ENCODE measurements around the gene GSG1. TPM values are rescaled to one million over a fixed set of nuclear protein-coding genes. Genes with fewer than 3 reads are reported as not detected.

GSG1 gene
- total RNA-seq, 1 experiment from 2014 or later = 0.22 TPM

DNA sequence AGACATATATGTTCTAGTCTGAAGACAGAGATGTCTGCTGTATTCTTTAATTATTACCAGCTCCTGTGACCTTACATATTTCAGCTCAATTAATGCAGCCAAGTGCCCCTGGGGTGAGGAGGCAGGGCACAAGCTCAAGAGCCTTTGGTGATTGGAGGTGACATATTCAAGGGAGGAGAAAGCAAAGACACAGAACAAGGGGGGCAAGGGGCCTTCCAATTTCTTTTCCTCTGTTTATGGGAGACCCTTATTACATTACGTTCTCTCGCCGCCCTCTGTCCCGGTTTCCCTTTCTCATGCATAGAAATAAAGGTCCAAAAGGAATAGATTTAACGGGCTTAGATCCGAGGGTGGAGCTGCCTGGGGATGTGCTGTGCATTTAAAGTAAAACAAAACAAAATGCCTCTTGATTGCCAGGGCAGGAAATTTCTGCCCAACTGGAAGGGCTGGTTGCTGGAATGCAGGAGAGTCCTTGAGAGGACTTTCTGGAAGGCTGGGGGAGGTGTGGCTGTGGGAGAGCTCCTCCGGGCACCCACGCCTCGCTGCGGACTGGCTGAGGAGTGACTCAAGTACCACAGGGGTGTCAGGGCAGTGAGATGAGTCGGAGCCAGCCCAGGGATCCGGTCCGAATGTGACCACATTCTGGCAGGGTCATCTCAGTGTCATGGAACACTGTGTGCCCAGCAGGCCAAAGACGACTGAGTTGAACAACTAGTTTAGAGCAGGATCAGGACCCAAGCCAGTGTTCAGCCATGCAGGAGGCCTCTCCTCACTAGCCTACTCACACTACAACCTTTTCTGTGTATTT is 32.1 kb upstream of the GSG1 start:
- H2BK120ac ChIP-seq (ENCODE audit: low read depth, low read length, poor library complexity, severe bottlenecking) = no peak overlapping the region
- H3K27ac ChIP-seq (ENCODE audit: insufficient read length, low read depth, low read length) = no peak overlapping the region
- H3K4me3 Mint-ChIP-seq = peak overlapping the region in 1 of 2 experiments; percentile 6; a peak in 1 of 5 replicates
- peaks cover 9 to 11% of the 10 kb centered on the region in 2 experiments for H3K4me1 Mint-ChIP-seq
- no peak overlapping the region for H4K8ac ChIP-seq (replicated peaks; ENCODE audit: insufficient read length, low read depth, low read length)
- no peaks in the 10 kb centered on the region; the same call in 1 of the 2 replicates for H3K27me3 Mint-ChIP-seq (ENCODE audit: low read depth)
- TF ChIP-seq, protein P1, sequence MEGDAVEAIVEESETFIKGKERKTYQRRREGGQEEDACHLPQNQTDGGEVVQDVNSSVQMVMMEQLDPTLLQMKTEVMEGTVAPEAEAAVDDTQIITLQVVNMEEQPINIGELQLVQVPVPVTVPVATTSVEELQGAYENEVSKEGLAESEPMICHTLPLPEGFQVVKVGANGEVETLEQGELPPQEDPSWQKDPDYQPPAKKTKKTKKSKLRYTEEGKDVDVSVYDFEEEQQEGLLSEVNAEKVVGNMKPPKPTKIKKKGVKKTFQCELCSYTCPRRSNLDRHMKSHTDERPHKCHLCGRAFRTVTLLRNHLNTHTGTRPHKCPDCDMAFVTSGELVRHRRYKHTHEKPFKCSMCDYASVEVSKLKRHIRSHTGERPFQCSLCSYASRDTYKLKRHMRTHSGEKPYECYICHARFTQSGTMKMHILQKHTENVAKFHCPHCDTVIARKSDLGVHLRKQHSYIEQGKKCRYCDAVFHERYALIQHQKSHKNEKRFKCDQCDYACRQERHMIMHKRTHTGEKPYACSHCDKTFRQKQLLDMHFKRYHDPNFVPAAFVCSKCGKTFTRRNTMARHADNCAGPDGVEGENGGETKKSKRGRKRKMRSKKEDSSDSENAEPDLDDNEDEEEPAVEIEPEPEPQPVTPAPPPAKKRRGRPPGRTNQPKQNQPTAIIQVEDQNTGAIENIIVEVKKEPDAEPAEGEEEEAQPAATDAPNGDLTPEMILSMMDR (conservative IDR thresholded peaks at IDR 0.05) = no peak
- peaks cover 2% of the 10 kb centered on the region; the same call in 1 of the 2 replicates for H3K4me1 ChIP-seq (ENCODE audit: insufficient read depth, low read length)
- H4K5ac ChIP-seq (ENCODE audit: insufficient read length, low read depth, low read length) = no peak overlapping the region
- DNase-seq = peak; percentile 71
- no peak overlapping the region; the same call in 1 of the 2 replicates for H3K14ac ChIP-seq (ENCODE audit: insufficient read depth, low read length)
- H2AK5ac ChIP-seq (ENCODE audit: insufficient read length, low read length) = no peak overlapping the region
- H3K23ac ChIP-seq (ENCODE audit: insufficient read length, low read depth, low read length) = no peak overlapping the region
- no peaks in the 10 kb centered on the region for H3K23me2 ChIP-seq (ENCODE audit: insufficient read length, low read depth, low read length, poor library complexity, severe bottlenecking)
- H2BK15ac ChIP-seq (ENCODE audit: low read depth, low read length) = no peak overlapping the region
- no peaks in the 10 kb centered on the region for H3K36me3 Mint-ChIP-seq (ENCODE audit: insufficient read depth in 1 of 3, low read depth in 3 of 3)
- H3T11ph ChIP-seq (ENCODE audit: low read length) = no peak overlapping the region
- no peak overlapping the region for H3K4me2 ChIP-seq (ENCODE audit: insufficient read depth, insufficient read length, low read length)
- H3K18ac ChIP-seq (ENCODE audit: insufficient read length, low read depth, low read length) = no peak overlapping the region
- H2AFZ ChIP-seq (ENCODE audit: low read length) = no peak overlapping the region
- no peaks in the 10 kb centered on the region for H3K27me3 ChIP-seq (ENCODE audit: insufficient read depth, low read length)
- H2BK5ac ChIP-seq (ENCODE audit: insufficient read length, low read length) = no peak overlapping the region
- no peaks in the 10 kb centered on the region for H3K79me1 ChIP-seq (ENCODE audit: insufficient read depth, low read depth, low read length, poor library complexity, severe bottlenecking)
- H3K9me3 ChIP-seq (ENCODE audit: control insufficient read depth, low read depth, low read length) = no peaks in the 10 kb centered on the region
- no peak overlapping the region for H2BK20ac ChIP-seq (ENCODE audit: low read depth, low read length, poor library complexity, severe bottlenecking)
- no peak overlapping the region for H4K91ac ChIP-seq (ENCODE audit: insufficient read length, low read depth, low read length)
- no peak overlapping the region for H3K4ac ChIP-seq (ENCODE audit: low read depth, low read length)
- no peaks in the 10 kb centered on the region for H4K20me1 ChIP-seq (ENCODE audit: control insufficient read depth, insufficient read depth, insufficient read length)
- no peak overlapping the region for H3K56ac ChIP-seq (ENCODE audit: insufficient read length, low read depth, low read length)
- H3K79me2 ChIP-seq (ENCODE audit: insufficient read depth, low read length) = no peaks in the 10 kb centered on the region
- H3K9me3 Mint-ChIP-seq = no peaks in the 10 kb centered on the region
- WGBS (ENCODE audit: extremely low coverage, insufficient read length, low lambda C conversion rate) = no CpG with 5 or more reads among the region's 14 CpGs
- H2BK12ac ChIP-seq (ENCODE audit: insufficient read length, low read depth, low read length) = no peak overlapping the region
- peak overlapping the region; percentile 34 to 81 (median 49); a peak in 4 of 7 replicates for H3K27ac Mint-ChIP-seq
- no peak overlapping the region for H3K9ac ChIP-seq (ENCODE audit: extremely low read depth, insufficient read length, low read length)
